GM19043 (cell line): ENCODE measurements around the gene KLHL17.
"Not testable (repeated sequence)": the region's sequence is repeated elsewhere in the genome, so short reads cannot be mapped to it uniquely, and the experiment has no call there.

ENCODE experiments used
- ATAC-seq: cut with Tn5 transposase; IDR thresholded peaks from one replicate; pipeline ENCODE4 v1.9.1; 2021; ENCODE audit warnings: low read depth; ENCODE audit not compliant: unreplicated experiment

Gene KLHL17

GRCh38 chr1:966135-966703 lies 5.8 kb downstream of the KLHL17 start, which contains the start of gene PLEKHN1:
Gene PLEKHN1, plus strand, starts transcription at chr1:966482. Its CDS starts 50 bp downstream, at chr1:966532.
- no peak for ATAC-seq

GRCh38 chr1:966704-967300 lies 6.4 kb downstream of the KLHL17 start:
- peak; percentile 58 for ATAC-seq

DNA sequence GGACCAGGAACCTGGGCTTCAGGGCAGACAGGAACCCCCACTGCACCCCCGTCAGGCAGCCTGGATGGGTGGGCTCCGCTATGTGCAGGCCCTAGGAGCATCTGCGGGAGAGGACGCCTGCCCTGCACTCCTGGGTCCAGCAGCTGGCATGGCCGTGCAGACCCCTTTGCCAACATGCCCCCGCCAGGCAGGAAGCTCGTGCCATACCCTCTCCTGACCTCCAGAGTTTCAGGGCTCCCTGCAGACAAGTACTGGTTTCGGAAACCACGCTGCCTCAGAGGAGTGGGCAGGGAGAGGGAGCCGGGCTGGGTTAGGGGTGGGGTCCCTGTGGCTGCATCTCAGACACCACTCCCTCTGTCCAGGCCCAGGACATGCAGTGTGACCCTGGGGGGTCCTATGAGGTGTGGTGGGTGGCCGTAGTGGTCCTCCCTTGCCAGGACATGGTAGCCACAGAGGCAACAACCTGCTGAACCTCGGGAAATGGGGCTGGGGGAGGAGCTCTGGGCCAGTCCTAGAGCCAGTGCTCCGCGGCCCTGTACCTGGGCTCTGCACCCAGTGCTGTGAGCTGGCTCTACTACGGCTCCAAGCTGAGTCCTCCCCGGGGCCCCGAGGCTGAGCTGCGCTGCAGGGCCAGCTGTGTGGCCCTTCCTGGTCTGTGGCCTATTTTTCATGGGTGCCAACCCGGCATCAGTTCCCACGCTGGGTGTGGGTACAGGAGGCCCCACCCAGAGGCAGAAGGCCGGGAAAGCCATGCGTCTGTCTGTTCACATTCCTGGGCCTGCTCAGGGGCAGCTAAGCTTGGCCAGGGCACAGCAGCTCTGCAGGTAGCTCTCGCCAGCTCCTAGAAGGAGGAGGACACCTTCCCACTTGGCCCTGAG lies 7.3 kb downstream of the KLHL17 start:
- ATAC-seq = no peak

- ATAC-seq = no peak
Observed at GRCh38 chr1:969260-969855, 9.0 kb downstream of the KLHL17 start.

GRCh38 chr1:970242-970972 lies 10.0 kb downstream of the KLHL17 start:
- ATAC-seq = no peak

DNA sequence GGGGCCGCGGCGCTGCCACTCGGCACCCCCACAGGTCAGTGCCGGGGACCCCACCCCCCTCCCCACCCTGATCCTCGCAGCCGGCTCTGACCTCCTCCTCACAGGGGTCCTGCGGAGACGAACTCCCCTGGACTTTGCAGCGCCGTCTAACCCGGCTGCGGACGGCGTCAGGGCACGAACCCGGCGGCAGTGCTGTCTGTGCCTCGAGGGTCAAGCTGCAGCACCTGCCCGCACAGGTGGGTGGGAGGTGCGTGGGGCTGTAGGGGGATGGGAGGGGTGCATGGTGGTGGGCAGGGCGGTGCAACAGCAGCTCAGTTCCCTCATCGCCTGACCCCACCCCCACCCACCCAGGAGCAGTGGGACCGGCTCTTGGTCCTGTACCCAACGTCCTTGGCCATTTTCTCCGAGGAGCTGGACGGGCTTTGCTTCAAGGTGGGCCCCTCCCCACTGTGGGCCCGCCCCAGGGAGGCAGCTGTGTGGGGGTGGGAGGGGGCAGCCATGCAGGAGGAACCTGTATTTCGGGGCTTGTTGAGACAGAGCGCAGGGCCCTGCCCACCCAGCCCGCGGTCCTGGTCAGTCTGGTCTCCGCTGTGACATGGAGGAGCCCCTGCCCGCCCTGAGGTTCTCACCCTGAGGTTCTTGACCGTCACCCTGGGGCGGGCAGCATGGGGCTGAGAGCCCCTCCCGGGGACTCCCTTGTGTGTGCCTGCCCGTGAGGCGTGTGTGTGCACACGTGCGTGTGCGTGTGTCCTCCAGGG lies 10.8 kb downstream of the KLHL17 start:
- no peak for ATAC-seq

DNA sequence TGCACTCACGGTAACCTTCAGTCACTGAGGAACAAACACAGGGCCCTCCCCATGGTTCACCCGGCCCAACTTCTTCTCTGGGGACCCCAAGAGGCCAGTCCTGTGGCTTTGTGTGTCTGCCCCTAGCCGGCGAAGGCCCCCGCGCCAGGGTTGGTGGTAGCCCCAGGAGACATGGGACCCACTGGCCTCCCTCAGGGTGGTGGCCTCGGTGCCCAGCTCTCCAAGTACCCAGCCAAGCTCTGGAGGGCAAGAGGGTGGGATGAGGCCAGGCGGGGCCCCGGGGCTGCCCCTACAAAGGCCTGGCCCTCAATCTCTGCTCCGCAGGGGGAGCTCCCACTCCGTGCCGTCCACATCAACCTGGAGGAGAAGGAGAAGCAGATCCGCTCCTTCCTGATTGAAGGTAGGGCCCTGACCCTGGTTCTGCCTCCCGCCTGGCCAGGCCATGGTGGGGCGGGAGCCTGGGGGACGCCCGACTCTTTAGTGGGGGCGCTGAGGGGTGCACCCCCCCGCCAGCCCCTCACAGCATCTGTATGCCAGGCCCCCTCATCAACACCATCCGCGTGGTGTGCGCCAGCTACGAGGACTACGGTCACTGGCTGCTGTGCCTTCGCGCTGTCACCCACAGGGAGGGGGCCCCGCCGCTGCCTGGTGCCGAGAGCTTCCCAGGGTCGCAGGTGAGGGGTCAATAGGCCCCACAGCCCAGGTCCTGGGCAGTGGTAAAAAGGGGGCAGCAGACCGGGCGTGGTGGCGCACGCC lies 11.5 kb downstream of the KLHL17 start:
- no peak for ATAC-seq

DNA sequence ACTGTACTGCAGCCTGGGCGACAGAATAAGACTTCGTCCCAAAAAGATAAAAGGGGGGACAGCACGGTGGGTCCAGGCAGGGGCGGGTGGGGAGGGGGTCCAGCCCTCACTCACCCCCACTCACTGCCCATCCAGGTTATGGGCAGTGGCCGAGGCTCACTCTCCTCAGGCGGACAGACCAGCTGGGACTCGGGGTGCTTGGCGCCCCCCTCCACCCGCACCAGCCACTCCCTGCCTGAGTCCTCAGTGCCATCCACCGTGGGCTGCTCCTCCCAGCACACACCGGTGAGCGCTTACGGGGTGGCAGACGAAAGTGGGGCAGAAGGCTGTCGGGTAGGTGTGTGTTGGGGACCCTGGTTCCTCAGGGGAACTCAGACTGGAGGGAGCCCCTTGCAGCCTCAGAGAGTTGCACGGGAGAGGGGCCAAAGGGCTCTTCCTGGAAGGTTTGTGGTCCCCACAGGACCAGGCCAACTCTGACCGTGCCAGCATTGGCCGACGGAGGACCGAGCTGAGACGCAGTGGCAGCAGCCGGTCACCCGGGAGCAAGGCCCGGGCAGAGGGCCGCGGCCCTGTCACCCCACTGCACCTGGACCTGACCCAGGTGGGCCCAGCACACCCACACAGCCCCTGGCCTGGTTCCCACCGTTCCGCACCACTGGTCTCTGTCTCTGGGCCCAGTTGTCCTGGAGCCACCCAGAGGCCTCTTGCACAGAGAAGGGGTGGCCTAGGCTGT lies 12.5 kb downstream of the KLHL17 start:
- no peak for ATAC-seq

GRCh38 chr1:973459-974292 lies 13.3 kb downstream of the KLHL17 start:
- ATAC-seq = no peak

DNA sequence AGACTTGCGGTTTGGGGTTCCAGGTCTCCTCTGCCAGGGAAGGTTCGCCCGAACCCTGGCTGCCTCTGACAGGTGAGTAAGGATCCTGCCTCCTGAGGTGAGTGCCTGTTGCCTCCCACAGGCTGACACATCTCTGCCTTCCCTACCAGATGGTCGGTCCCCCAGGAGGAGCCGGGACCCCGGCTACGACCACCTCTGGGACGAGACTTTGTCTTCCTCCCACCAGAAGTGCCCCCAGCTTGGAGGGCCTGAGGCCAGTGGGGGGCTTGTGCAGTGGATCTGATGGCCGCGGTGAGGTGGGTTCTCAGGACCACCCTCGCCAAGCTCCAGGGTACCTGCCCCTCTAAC lies 13.9 kb downstream of the KLHL17 start:
- no peak for ATAC-seq

- ATAC-seq = no peak
Observed at GRCh38 chr1:974687-975328, 14.4 kb downstream of the KLHL17 start.

DNA sequence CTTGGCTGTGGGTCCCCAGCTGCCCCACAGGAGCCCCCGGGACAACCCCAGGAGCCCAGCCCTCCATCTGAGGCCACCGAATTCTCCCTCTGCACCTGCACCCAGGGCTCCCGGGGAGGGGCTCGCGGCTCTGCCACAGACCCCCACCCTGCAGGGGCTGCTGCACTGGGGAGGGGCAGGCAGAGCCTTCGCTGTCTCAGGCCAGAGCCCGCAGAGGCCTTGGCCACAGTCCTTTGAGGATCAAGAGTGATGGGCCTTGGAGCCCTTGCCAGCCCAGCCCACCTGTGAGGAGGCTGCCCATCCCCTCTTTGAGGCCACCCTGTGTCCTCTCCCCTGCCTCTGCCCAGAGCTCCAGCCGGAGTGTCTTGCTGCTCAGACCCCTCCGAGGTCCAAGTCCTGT lies 15.0 kb downstream of the KLHL17 start:
- ATAC-seq = no peak

DNA sequence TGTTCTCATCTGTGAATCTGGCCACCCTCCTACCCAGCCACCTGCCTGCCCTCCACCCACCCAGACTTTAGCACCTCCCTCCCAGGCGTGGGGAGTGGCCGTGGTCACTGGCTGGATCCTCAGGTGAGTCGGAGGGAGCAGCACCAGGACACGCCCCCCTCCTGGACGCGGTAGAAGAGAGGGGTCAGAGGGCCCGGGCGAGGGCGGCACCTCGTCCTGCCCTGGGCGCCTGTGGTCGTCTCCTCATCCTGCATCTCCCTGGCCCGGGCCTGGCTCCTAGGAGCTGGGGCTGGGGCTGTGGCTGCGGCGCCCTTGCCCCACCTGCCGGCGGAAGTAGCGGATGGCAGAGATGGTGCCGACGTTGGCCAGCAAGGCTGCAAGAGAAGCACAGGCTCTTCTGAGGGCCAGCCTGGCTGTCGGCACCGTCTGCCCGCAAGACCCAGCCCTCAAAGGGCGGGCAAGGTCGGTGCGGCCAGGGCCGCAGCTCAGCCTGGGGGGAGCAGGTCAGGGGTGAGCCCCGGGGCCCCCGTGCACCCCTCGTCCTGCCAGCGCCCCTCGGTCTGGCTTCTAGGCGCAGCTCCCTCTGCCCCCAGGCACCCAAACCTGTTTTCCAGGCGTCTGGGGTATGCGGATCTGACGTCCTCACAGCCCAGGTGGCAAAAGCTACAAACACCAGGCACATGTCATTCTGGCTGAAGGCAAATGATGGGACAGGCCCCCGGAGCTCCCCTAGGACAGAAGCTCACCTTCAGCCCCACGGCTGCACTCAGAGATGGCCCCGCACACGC lies 15.7 kb downstream of the KLHL17 start:
- ATAC-seq = peak; percentile 59

DNA sequence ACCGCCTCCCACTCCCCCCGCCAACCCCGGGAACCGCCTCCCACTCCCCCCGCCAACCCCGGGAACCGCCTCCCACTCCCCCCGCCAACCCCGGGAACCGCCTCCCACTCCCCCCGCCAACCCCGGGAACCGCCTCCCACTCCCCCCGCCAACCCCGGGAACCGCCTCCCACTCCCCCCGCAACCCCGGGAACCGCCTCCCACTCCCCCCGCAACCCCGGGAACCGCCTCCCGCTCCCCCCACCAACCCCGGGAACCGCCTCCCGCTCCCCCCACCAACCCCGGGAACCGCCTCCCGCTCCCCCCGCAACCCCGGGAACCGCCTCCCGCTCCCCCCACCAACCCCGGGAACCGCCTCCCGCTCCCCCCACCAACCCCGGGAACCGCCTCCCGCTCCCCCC lies 16.4 kb downstream of the KLHL17 start:
- ATAC-seq = not testable (repeated sequence)

DNA sequence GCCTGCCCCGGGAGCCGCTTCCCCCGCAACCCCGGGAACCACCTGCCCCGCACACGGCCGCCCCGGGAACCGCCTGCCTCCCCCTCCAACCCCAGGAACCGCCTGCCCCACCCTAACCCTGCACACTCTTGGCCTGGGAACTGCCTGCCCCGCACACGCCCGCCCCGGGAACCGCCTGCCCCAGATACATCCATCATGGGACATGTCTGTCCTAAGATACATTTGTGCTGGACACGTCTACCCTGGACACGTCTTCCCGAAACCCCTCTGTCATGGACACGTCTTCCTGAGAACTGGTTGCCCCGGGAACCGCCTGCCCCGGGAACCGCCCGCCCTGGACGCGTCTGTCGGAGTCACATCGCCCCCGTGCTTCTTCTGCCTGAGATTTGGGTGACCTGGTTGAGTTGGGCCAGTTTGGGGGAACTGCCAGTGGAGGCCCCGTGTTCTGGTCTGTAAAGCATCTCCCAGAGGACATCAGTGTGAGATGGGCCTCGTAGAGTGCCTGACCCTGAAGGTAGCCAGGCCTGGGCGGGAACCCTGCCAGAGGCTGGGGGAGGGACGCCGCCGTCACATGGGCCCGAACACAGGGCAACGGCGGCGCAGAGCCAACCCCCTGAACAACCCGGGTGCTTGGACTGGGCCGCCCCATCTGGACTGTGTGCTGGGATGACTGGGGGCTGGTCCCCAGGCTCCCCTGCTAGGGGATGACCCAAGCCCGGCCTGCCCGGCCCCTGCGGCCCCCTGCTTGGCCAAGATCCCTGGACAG lies 17.9 kb downstream of the KLHL17 start:
- ATAC-seq = no peak
